Adrenal gland (tissue), 5 donors: ENCODE measurements around the gene CCL18.

Source experiments
- POLR2A ChIP-seq, 2 donors: fragments of 450-650 bp; IDR thresholded peaks; one replicate each; pipeline ENCODE4 v1.6.1; 2017; ENCODE audit warnings: antibody characterized with exemption in 2 of 2, mild to moderate bottlenecking in 2 of 2, moderate library complexity in 1 of 2
- TF ChIP-seq, protein P1 (sequence below), 6 experiments: fragments of 450-650 bp in 4 of 6; fragments of 200-600 bp in 2 of 6; sonication (generic) in 1 of 6; IDR thresholded peaks; 1 replicate in 5 of 6; 2 replicates in 1 of 6; pipeline versions ENCODE4 v1.5.1 to v1.8.0; 2016 to 2021; ENCODE audit warnings: antibody characterized with exemption in 6 of 6, mild to moderate bottlenecking in 2 of 6, moderate library complexity in 1 of 6
- donor health status: DM: no; HTN: no; CAD: no.

DNA sequence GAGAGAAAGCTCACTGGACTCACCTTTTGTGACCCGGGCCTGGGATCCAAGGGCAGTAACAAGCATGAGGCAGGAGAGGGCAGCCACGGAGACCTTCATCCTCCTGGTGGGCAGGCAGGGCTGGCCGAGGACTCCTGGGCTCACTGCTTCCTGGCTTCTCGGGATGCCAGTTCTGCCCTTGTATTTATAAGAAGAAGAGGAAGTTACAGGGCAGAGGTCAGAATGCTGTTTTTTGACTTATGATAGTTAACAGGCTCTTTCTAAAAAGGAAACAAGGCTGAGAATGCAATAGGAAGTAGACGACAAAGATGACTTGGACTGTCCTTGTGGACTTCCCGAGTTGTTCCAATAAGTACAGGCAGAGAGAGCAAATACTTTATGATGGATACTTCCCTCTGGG is 46.3 kb upstream of the CCL18 start, which contains the start of gene CCL23:
- TF ChIP-seq POLR2A (IDR thresholded peaks at IDR 0.05) = no peak
- TF ChIP-seq, protein P1, sequence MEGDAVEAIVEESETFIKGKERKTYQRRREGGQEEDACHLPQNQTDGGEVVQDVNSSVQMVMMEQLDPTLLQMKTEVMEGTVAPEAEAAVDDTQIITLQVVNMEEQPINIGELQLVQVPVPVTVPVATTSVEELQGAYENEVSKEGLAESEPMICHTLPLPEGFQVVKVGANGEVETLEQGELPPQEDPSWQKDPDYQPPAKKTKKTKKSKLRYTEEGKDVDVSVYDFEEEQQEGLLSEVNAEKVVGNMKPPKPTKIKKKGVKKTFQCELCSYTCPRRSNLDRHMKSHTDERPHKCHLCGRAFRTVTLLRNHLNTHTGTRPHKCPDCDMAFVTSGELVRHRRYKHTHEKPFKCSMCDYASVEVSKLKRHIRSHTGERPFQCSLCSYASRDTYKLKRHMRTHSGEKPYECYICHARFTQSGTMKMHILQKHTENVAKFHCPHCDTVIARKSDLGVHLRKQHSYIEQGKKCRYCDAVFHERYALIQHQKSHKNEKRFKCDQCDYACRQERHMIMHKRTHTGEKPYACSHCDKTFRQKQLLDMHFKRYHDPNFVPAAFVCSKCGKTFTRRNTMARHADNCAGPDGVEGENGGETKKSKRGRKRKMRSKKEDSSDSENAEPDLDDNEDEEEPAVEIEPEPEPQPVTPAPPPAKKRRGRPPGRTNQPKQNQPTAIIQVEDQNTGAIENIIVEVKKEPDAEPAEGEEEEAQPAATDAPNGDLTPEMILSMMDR (IDR thresholded peaks at IDR 0.05) = no peak
